RWPE1 (cell line): ENCODE measurements around the gene C4B.
"Not testable (repeated sequence)": the region's sequence is repeated elsewhere in the genome, so short reads cannot be mapped to it uniquely, and the experiment has no call there.

Experiments used
- CTCF ChIA-PET: fragments of 350-600 bp; sonication (Branson Sonifier 250); formaldehyde crosslinking; extraction: SDS; loops from one replicate; lab custom pipeline; 2021; lab: Yijun Ruan, JAX
- POLR2A ChIA-PET: fragments of 400-600 bp; formaldehyde crosslinking; extraction: SDS; loops from one replicate; lab custom pipeline; 2020; ENCODE audit warnings: antibody characterized with exemption; ENCODE audit not compliant: low non-redundant PET; lab: Yijun Ruan, JAX
- DNase-seq: peaks from one replicate; pipeline ENCODE4 v3.0.0; 2012; ENCODE audit warnings: low spot score
- H3K27ac ChIP-seq: fragments of 450-650 bp; 2 replicates; pipeline ENCODE4 v1.5.1; 2017
- CTCF ChIP-seq: fragments of 450-650 bp; conservative IDR thresholded peaks from 2 replicates; pipeline ENCODE4 v1.5.1; 2017; ENCODE audit warnings: low read depth, mild to moderate bottlenecking

The C4B gene

GRCh38 chr6:32014547-32014946 is at the start of gene C4B:
Gene C4B, plus strand, starts transcription at chr6:32014795. Its CDS starts 51 bp downstream, at chr6:32014846.
- POLR2A ChIA-PET, H3K27ac ChIP-seq, CTCF ChIA-PET, DNase-seq: not testable (repeated sequence)

GRCh38 chr6:31965700-31966099 is 48.9 kb upstream of the C4B start:
- DNase-seq = no peak
- CTCF ChIA-PET = interaction anchor here (0.7 kb wide), 1 partner anchor 82 kb away, joined by 3 read pairs; no protein-coding TSS in a partner anchor
- TF ChIP-seq CTCF = no peak
- no peak overlapping the region for H3K27ac ChIP-seq
- POLR2A ChIA-PET = no interaction called here

GRCh38 chr6:31966506-31966905 is 48.1 kb upstream of the C4B start:
- peak overlapping the region; percentile 97 for H3K27ac ChIP-seq
- TF ChIP-seq CTCF = no peak
- POLR2A ChIA-PET = interaction anchor here (0.7 kb wide), 1 partner anchor 64 kb away, joined by 3 read pairs; the partner anchor contains the start of gene ZBTB12
- CTCF ChIA-PET = interaction anchor here (0.6 kb wide), 1 partner anchor 217 kb away, joined by 5 read pairs; no protein-coding TSS in a partner anchor
- DNase-seq = no peak

GRCh38 chr6:31966997-31967925 is 47.3 kb upstream of the C4B start:
- ChIA-PET CTCF (interaction anchor here (0.6 kb wide), 1 partner anchor 216 kb away, joined by 5 read pairs; no protein-coding TSS in a partner anchor), POLR2A (interaction anchor here (0.7 kb wide), 1 partner anchor 65 kb away, joined by 3 read pairs; the partner anchor contains the start of gene ZBTB12)
- peak overlapping the region; percentile 97 for H3K27ac ChIP-seq
- no peak for TF ChIP-seq CTCF
- no peak for DNase-seq

GRCh38 chr6:31967926-31968320 is 46.7 kb upstream of the C4B start:
- POLR2A ChIA-PET = no interaction called here

GRCh38 chr6:31968326-31968725 is 46.3 kb upstream of the C4B start:
- ChIA-PET CTCF (no interaction called here), POLR2A (no interaction called here)
- no peak for DNase-seq
- peak overlapping the region; percentile 97 for H3K27ac ChIP-seq
- no peak for TF ChIP-seq CTCF

More at GRCh38 chr6:31967926-31968320, 46.7 kb upstream of the C4B start:
- TF ChIP-seq CTCF = no peak
- no peak for DNase-seq
- CTCF ChIA-PET = no interaction called here
- peak overlapping the region; percentile 97 for H3K27ac ChIP-seq
